ENCODE data around the gene ICAM3. TPM values are rescaled to one million over a fixed set of nuclear protein-coding genes. Genes with fewer than 3 reads are reported as not detected.

ICAM3 gene
- total RNA-seq = 1.3 and 2.6 TPM in 2 replicates

GRCh38 chr19:10339380-10339960 is at the start of gene ICAM3:
TSS of gene ICAM3 (minus strand) at chr19:10339624. CDS start at chr19:10339614, 10 bp downstream.

GRCh38 chr19:10380313-10381102 is 41.1 kb upstream of the ICAM3 start, which contains the start of gene TYK2:
TSS of gene TYK2 (minus strand) at chr19:10380572. CDS start at chr19:10378406, 2,166 bp downstream.

GRCh38 chr19:10332965-10333757 is 6.3 kb downstream of the ICAM3 start, which contains the start of gene RAVER1:
TSS of gene RAVER1 (minus strand) at chr19:10333529. CDS start at chr19:10333507, 22 bp downstream.

GRCh38 chr19:10315335-10316214 is 23.8 kb downstream of the ICAM3 start, which contains the start of gene FDX2:
TSS of gene FDX2 (minus strand) at chr19:10316015. CDS start at chr19:10315996, 19 bp downstream.

GRCh38 chr19:10309423-10309822 is 30.0 kb downstream of the ICAM3 start, which contains the start of gene ZGLP1:
TSS of gene ZGLP1 (minus strand) at chr19:10309815.

DNA sequence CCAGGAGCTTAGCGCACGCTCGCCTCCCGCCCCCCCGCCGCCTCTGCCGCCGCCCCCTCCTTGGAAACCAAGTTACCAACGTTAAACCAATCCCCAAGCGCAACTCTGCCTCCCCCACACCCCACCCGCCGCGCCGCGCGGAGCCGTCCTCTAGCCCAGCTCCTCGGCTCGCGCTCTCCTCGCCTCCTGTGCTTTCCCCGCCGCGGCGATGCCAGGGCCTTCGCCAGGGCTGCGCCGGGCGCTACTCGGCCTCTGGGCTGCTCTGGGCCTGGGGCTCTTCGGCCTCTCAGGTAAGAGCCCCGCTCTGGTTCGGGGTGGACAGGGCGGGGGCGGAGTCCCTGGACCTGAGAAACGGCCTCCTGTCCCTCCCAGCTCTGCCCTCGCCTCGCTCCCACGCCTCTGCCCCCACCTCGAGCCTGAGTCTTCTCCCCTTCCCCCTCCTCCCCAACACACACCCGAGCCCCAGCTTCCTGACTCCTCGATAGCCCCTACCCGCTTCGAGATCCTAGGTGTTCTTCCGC is 49.5 kb downstream of the ICAM3 start, which contains the start of gene ICAM5:
Gene ICAM5, plus strand, starts transcription at position 117 of the 521 bp plus-strand sequence. Its CDS starts 92 bp downstream, at position 209.

GRCh38 chr19:10286803-10287737 is 52.4 kb downstream of the ICAM3 start, which contains the start of gene ICAM4:
TSS of gene ICAM4 (plus strand) at chr19:10286955. CDS start at chr19:10287013, 58 bp downstream.

Small RNA genes within 50 kb of the gene (small RNA-seq; reads per million reads assigned to genes)
- gene AC011511.1 = not detected
- not detected for gene AC011511.4

Other genes starting within 250 kb of the ICAM3 start
- not detected in 2 replicates for gene ANGPTL6, start 236.9 kb downstream of the ICAM3 start, total RNA-seq
- gene PPAN, start 233.3 kb downstream of the ICAM3 start, total RNA-seq = 33.8 and 38.9 TPM in 2 replicates
- gene P2RY11, start 227.9 kb downstream of the ICAM3 start, total RNA-seq = 3.8 and 3.9 TPM in 2 replicates
- 213 and 274 TPM in 2 replicates for gene EIF3G, start 219.7 kb downstream of the ICAM3 start, total RNA-seq
- gene DNMT1, start 144.7 kb downstream of the ICAM3 start, total RNA-seq = 28.9 and 36.7 TPM in 2 replicates
- gene S1PR2, start 108.3 kb downstream of the ICAM3 start, total RNA-seq = 32.9 and 33.5 TPM in 2 replicates
- gene MRPL4, start 87.4 kb downstream of the ICAM3 start, total RNA-seq = 45.6 and 59.9 TPM in 2 replicates
- 9.2 and 25.2 TPM in 2 replicates for gene ICAM1, start 68.5 kb downstream of the ICAM3 start, total RNA-seq
- 0.24 and 0.32 TPM in 2 replicates for gene ICAM4, start 52.7 kb downstream of the ICAM3 start, total RNA-seq
- 1.5 TPM in 1 of 2 replicates, not detected in the other for gene ICAM5, start 49.7 kb downstream of the ICAM3 start, total RNA-seq
- 0.81 and 1.8 TPM in 2 replicates for gene ZGLP1, start 29.8 kb downstream of the ICAM3 start, total RNA-seq
- 14.1 and 16.0 TPM in 2 replicates for gene FDX2, start 23.6 kb downstream of the ICAM3 start, total RNA-seq
- gene RAVER1, start 6.1 kb downstream of the ICAM3 start, total RNA-seq = 12.0 and 14.6 TPM in 2 replicates
- 50.0 and 77.2 TPM in 2 replicates for gene TYK2, start 40.9 kb upstream of the ICAM3 start, total RNA-seq
- gene CDC37, start 63.9 kb upstream of the ICAM3 start, total RNA-seq = 114 and 132 TPM in 2 replicates
- gene PDE4A, start 80.9 kb upstream of the ICAM3 start, total RNA-seq = 7.4 and 8.6 TPM in 2 replicates
- 68.0 and 79.0 TPM in 2 replicates for gene KEAP1, start 163.7 kb upstream of the ICAM3 start, total RNA-seq
- not detected in 2 replicates for gene S1PR5, start 177.8 kb upstream of the ICAM3 start, total RNA-seq
- gene ATG4D, start 204.3 kb upstream of the ICAM3 start, total RNA-seq = 12.6 and 13.3 TPM in 2 replicates
- 5.8 and 7.9 TPM in 2 replicates for gene KRI1, start 226.4 kb upstream of the ICAM3 start, total RNA-seq
- gene CDKN2D, start 229.4 kb upstream of the ICAM3 start, total RNA-seq = 3.4 and 5.1 TPM in 2 replicates
- gene AP1M2, start 247.7 kb upstream of the ICAM3 start, total RNA-seq = not detected in 2 replicates

Measured in hair follicle dermal papilla cell (primary cell).